KOPT-K1 (cell line): ENCODE results near the gene GJC1.
"Not testable (repeated sequence)": the region's sequence is repeated elsewhere in the genome, so short reads cannot be mapped to it uniquely, and the experiment has no call there.

Experiments used
- H3K27ac ChIP-seq: fragments of 200-600 bp; sonication (generic); 2 replicates; pipeline ENCODE4 v1.5.1; 2016; ENCODE audit warnings: antibody characterized with exemption, mild to moderate bottlenecking, low read depth, low read length; ENCODE audit not compliant: poor library complexity, severe bottlenecking
- H3K36me3 ChIP-seq: fragments of 200-600 bp; sonication (generic); 2 replicates; pipeline ENCODE4 v1.5.1; 2017; ENCODE audit warnings: antibody characterized with exemption, mild to moderate bottlenecking, low read length, moderate library complexity; ENCODE audit not compliant: insufficient read depth
- H3K9me3 ChIP-seq: fragments of 200-600 bp; sonication (generic); 2 replicates; pipeline ENCODE4 v1.5.1; 2017; ENCODE audit warnings: antibody characterized with exemption, low read length, mild to moderate bottlenecking; ENCODE audit not compliant: insufficient read depth, poor library complexity, severe bottlenecking

Gene GJC1

DNA sequence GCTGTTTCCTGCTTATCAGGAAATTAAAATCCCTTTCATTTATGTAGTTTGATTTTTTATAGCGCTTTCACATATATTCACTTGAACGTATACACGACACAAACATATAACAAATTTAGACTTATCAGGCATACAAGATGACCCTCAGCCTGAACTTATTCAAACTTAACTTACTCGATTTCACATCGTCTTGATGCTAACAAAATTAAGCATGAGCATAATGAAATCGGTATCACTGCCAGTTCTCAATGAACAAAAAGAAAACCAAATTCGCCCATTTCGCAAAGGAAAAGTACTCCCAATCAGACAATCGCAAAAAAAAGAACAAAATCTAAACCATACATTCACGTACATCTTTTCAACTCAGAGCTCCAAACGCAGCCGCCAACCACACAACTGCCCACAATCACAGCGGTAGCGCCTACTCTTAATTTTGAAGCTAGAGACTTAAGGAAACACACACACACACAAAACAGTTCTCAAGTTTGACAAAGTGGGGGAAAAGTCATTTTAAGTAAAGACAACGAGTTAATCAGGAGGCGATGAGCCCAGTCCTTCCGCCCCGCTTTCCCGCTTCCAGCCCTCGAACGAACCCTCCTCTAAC is 1.1 kb downstream of the GJC1 start:
- no peaks in the 10 kb centered on the region for H3K36me3 ChIP-seq
- H3K9me3 ChIP-seq = no peaks in the 10 kb centered on the region
- peak overlapping the region; percentile 51 for H3K27ac ChIP-seq

- Histone ChIP-seq H3K9me3 (no peaks in the 10 kb centered on the region), H3K27ac (no peak overlapping the region), H3K36me3 (no peaks in the 10 kb centered on the region)
Measured at GRCh38 chr17:44827863-44828262, 2.2 kb downstream of the GJC1 start.

- H3K9me3 ChIP-seq = no peaks in the 10 kb centered on the region
- H3K36me3 ChIP-seq = no peaks in the 10 kb centered on the region
- H3K27ac ChIP-seq = no peak overlapping the region
Measured at GRCh38 chr17:44826123-44826790, 3.8 kb downstream of the GJC1 start.

- not testable (repeated sequence) for H3K27ac ChIP-seq, H3K36me3 ChIP-seq
Measured at GRCh38 chr17:44825236-44825635, 4.9 kb downstream of the GJC1 start.

DNA sequence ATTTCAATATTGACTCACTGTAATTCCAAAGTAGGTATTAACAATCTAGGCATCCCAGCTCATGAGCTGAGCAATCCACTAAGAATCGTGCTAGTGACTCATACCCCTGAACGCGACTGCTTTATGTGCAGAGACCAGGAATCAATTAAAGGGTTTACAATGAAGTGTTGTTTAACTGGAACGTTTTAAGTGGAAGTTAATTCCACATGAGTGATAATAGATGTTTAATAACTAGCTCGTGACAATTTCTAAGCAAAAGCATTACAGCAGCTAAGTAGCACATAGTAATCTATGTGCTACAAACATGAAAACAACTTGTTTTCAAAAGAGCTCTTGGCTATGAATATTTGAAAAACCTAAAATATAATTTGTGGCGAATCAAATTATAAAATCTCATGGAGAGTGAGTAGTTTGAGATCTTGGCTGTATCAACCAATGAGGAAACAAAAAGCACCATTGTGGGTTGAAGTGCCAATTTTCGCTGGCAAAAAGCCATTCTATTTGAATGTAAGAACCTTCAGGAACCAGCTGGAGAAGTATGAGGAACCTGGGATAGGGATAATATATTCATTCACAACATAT is 9.4 kb downstream of the GJC1 start:
- no peak overlapping the region for H3K27ac ChIP-seq
- no peaks in the 10 kb centered on the region; the same call in 1 of the 2 replicates for H3K36me3 ChIP-seq
- H3K9me3 ChIP-seq = no peaks in the 10 kb centered on the region

More at GRCh38 chr17:44825236-44825635, 4.9 kb downstream of the GJC1 start:
- not testable (repeated sequence) for H3K9me3 ChIP-seq

GRCh38 chr17:44818508-44818907 is 11.6 kb downstream of the GJC1 start:
- H3K9me3 ChIP-seq, H3K27ac ChIP-seq, H3K36me3 ChIP-seq: not testable (repeated sequence)

DNA sequence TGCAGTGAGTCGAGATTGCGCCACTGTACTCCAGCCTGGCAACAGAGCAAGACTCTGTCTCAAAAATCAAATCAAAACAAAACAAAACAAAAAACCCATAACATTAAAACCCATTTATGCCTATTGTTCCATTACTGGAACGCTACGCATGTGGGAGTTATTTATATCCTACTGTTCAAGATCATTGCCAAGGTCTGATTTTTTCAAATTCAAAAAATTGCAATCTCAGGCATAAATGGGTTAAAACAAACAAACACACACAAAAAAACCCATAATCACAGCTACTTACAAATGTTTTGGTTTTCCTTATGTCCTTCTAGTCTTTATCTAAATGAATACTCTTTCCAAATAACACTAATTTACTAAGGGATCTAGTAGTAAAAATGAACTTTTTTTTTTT is 17.8 kb downstream of the GJC1 start:
- Histone ChIP-seq H3K27ac (no peak overlapping the region), H3K36me3 (no peaks in the 10 kb centered on the region; the same call in 1 of the 2 replicates), H3K9me3 (no peaks in the 10 kb centered on the region)

GRCh38 chr17:44808656-44809388 is 21.3 kb downstream of the GJC1 start:
- H3K27ac ChIP-seq, H3K9me3 ChIP-seq: not testable (repeated sequence)
- H3K36me3 ChIP-seq = peaks cover 28% of the 10 kb centered on the region

GRCh38 chr17:44808156-44808555 is 21.9 kb downstream of the GJC1 start:
- Histone ChIP-seq H3K36me3 (peaks cover 35% of the 10 kb centered on the region), H3K27ac (no peak overlapping the region), H3K9me3 (no peaks in the 10 kb centered on the region)

DNA sequence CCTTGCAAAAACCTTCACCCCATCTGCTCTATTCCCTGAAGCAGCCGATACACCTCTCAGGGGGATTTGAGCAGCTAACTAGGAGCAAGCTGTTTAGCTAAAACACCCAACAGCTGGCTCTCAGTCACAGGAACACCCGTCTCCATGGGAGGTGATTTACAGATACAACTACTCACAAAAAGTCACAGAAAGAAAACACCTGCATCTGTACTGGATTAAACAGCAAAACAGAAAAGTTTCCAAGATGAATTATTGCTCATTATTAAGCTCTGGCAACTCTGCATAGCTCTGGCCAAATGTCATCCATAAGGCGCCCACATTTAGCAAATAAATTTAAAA is 22.3 kb downstream of the GJC1 start:
- Histone ChIP-seq H3K36me3 (peaks cover 37% of the 10 kb centered on the region), H3K9me3 (no peaks in the 10 kb centered on the region), H3K27ac (no peak overlapping the region)

- no peaks in the 10 kb centered on the region for H3K9me3 ChIP-seq
- no peak overlapping the region for H3K27ac ChIP-seq
- peaks cover 42% of the 10 kb centered on the region for H3K36me3 ChIP-seq
Measured at GRCh38 chr17:44807093-44807816, 22.8 kb downstream of the GJC1 start.

DNA sequence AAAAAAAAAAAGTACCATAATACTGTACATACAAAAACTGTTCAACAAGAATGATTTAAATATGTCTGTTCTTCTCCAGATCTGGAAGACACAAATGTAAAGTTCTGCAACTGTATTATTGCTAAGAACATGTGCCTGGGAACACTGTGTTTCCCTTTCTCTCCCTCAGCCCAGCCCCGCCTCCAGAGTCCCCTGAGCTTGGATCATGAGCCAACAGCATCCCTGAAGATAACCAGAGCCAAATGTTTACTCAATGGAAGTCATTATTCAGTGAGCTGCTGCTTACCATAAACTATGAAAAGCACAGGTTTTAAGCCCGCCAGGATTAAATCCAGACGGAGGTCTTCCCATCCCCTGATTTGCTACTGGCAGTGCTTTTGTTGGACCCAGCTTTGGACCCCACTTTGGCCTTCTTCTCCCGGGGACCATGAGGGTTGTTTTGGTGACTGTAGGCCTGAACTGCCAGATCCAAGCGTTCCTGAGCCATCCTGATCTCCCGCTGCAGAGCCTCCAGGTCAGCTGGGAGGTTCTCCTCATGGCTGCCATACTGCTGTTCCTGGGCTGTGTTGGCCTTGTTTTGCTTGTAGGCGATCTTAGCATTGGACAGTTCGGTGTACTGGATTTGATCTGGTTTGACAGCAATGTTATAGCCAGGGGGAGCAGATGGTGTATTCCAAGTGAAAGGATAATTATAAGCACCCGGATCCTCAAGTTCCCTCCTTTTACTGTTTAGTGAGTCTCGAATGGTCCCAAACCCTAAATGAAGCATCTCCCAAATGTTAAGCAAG is 25.6 kb downstream of the GJC1 start:
- H3K36me3 ChIP-seq = peaks cover 65% of the 10 kb centered on the region
- H3K27ac ChIP-seq = no peak overlapping the region
- H3K9me3 ChIP-seq = no peaks in the 10 kb centered on the region

DNA sequence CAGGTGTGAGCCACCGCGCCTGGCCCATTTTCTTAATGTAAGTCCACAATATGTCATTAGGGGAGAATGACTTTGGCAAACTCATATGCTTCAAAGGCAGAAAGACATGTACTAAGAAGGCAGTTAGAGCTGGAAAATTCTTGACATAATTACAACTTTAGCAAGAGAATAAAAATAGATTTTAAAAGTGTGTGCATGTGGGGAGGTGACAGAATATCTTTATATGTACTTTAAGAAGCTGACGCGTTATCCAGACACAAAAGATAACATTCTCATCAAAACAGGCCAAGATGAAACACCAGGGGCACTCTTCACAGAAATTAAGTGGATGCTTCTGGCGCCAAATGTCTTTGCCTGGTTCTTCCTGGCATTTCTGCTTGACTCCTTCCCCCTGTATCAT is 28.2 kb downstream of the GJC1 start:
- Histone ChIP-seq H3K9me3 (no peaks in the 10 kb centered on the region), H3K36me3 (peaks cover 72% of the 10 kb centered on the region)

GRCh38 chr17:44798356-44798755 is 31.7 kb downstream of the GJC1 start:
- Histone ChIP-seq H3K36me3 (peaks cover 40% of the 10 kb centered on the region), H3K27ac (peak overlapping the region; percentile 33), H3K9me3 (no peaks in the 10 kb centered on the region)

More for the DNA sequence above, 28.2 kb downstream of the GJC1 start:
- H3K27ac ChIP-seq = no peak overlapping the region
